ENCODE data around the gene ACAA1. TPM values are rescaled to one million over a fixed set of nuclear protein-coding genes. Genes with fewer than 3 reads are reported as not detected.
A peak's percentile ranks its signal among the peaks of the same experiment; 100 is the strongest.

The ACAA1 gene
- total RNA-seq, 1 experiment from 2014 or later = 13.5 TPM

DNA sequence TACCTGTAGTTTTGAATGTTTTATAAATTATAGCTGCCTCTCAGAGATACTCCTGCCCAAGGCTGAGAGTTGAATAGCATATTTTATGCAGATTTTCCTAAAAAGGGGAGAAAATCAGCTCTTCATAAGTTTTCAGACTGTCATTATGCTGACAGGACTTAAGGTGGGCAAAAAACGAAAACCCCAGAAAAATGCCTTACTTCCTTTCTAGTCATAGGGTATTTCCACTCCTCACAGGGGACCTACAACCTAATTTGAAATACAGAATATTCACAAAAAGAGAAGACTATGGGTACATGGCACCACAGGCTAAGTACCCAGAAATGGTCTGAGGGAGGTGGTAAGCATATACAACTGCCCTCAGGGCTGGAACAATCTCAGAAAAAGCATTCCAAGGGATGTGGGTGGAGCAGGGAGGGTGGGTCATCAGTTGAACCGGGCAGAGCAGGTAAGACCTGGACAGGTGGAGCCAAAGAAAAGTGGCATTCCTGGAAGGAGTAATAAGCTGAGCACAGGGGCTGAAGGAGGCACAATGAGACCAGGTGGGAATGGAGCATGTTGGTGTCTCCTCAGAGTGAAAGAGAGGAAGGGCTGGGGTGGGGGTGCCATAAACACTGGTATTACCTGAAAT is 17.8 kb upstream of the ACAA1 start:
- DNase-seq (ENCODE audit: extremely low read depth, low read depth) = no peak

DNA sequence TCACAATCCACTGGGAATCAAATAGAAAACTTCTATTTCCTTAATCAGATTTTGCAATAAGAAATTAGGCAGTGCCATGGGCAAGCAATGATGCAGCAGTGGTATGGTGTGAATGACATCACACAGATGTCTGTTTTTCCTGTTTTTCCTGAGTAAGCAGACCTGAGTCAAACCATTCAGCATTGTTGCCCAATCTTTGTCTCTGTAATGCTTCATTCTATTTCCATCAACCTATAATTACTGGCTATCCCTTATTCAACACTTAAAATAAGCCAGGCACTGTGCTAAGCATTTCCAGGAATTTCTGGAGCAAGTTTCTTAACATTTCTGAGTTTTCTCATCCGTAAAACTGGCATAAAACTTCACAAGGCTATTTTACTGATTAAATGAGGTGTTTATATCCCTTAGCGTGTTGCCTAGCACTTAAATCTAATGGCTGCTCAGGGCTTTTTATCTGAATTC is 17.1 kb upstream of the ACAA1 start:
- peak; percentile 77 for DNase-seq (ENCODE audit: extremely low read depth, low read depth)

DNA sequence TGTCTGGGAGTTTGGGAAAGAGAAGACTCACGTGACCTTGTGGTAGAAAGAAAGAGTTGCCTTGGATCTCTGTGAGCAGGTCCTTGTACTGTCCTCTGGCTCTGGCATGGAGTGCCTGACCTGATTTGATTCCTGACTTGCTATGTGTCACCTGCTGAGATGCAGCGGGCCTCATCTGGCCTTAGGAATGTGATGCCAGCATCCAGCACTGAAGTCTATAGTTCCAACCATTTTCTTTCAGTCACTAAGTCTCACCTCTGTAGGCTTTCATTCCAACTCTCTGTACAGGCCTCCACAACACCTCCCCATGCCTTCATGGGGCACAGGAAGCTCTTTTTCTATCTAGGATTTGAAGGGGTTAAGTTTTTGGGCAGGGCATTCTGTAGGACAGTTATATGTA is 16.3 kb upstream of the ACAA1 start:
- no peak for DNase-seq (ENCODE audit: extremely low read depth, low read depth)

DNA sequence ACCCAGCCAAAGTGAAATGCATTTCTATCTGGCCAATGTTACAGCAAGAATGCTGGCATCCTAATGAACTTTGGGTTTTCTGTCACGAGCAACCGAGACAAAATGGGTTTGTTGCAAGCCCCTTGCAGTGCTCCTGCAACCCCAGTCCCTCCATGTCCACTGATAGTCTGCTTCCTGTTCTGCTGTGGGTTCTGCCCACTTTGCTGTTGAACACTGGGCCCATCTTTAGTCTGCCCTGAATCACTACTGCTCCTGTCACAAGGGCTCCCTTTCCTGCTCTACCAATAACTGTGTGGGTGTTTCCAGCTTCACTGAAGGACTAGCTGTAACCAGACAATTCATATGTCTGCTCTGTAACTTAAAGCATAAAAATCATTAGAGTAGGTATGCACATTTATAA is 15.7 kb upstream of the ACAA1 start:
- no peak for DNase-seq (ENCODE audit: extremely low read depth, low read depth)

DNA sequence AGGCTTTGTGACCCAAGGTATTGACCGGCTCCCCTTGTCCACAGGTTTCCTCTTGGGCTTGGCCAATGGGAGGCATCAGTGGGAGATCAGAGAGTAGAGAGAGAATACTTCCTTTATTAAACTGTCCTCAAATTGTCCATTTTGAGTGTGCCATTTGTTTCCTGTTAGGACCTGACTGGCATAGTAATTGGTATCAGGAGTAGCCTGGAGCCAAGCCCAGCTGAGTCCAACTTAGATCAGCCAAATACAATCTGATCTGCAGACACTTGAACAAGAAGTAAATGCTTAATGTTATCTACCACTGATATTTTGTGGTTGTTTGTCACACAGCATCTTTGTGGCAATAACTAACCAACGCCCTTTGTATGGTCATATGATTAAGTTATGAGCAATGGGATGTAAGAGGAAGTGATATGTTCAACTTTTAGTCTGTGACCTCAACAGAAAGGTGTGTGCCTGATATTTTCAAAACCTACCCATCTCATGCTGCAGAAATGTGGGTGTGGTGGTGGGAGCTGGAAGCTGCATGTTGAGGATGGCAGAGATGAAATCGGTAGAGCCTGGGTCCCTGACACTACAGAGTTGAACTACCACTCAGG is 14.8 kb upstream of the ACAA1 start:
- peak; percentile 68 for DNase-seq (ENCODE audit: extremely low read depth, low read depth)

DNA sequence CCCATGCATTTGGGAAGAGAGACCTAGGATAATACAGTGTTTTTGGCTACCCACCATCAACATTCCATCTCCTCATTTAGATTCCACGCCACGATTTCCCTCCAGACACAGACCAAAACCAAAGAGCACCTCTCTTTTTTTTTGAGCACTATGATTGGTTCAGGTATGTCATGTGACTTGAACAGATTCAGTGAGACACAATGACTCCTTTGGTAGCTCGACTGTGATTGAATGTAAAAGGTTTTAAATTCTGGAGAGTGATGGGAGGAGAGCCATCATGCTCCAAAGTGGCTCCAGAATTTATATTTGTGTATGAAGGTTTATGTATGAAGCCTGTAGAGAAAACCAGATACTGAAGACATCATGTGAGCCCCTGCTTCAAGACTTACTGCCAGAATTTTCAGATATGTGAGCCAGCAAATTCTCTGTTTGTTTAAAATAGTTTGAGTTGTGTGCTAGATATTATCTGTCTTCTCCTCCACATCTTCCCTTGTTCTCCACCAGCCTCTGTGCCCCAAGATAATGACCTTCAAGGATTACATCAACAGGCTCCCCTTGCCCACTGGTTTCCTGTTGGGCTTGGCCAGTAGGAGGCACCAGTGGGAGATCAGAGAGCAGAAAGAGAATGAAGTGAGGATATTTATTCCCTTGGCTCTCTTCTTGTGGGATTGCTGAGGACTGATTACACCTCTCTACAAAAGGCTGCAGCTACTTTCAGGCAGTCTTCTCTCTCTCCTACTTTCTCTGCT is 14.0 kb upstream of the ACAA1 start:
- no peak for DNase-seq (ENCODE audit: extremely low read depth, low read depth)

DNA sequence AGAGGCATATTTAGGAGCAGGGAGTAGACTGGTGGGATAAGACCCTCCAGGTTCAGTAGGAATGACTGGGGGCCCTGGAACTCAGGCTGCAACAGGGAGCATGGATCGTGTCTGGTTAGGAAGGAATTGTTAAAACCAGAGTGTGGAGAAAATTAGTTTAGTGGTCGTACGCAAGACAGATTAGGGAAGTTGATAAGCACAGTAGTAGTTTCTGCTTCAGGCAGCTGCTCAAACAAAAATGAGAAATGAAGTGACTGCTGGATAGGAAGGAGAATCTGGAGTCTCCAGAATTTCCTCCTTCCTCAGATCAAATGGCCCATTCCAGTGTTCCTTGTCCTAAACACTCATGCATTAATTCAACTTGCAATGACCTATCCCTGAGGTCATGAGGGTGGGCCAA is 12.8 kb upstream of the ACAA1 start:
- DNase-seq (ENCODE audit: extremely low read depth, low read depth) = no peak

DNA sequence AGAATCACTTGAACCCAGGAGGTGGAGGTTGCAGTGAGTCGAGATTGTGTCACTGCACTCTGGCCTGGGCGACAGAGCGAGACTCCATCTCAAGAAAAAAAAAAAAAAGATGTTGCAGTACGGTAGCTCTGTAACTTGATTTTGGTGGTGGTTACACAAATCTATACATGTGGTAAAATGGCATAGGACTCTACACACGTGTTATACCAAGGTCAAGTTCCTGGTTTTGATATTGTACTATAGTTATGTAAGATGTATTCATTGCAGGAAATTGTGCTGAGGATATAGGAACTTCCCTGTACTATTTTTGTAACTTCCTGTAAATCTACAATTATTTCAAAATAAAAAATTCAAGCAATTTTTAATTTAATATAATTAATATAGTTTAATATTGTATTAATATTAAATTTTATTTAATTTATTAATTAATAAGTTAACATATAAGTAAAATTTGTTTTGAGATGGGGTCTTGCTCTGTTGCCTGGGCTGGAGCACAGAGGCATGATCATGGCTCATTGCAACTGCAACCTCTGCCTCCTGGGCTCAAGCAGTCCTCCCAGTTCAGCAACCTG is 11.5 kb upstream of the ACAA1 start:
- no peak for DNase-seq (ENCODE audit: extremely low read depth, low read depth)

DNA sequence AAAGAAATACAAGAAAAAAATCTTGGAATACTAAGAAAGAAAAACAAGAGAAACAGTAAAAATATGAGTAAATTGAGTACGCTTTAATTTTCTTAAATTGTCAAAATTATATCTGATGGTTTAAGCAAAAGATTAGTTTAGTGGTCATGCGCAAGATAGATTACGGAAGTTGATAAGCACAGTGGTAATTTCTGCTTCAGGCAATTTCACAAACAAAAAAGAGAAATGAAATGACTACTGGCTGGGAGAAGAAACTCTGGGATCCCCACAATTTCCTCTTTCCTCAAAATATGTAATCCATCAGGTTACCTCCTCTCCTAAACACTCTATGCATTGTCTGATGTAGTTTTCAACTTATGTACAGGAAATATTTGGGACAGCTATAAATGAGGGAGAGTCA is 10.5 kb upstream of the ACAA1 start:
- no peak for DNase-seq (ENCODE audit: extremely low read depth, low read depth)

DNA sequence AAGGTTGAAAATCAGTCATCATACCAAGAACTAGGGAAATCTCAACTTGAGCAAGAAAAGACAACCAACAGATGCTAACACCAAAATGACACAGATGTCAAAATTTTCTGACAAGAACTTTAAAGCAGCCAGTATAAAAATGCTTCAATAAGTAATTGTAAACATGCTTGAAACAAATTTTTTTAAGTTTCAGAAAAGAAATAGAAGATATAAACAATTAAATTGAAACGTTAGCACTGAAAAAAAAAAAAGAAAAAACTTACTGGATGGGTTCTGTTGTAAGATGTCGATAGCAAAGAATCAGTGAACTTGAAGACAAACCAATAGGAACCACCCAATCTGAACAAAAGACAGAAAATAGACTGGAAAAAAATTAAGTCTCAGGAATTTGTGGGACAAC is 9.6 kb upstream of the ACAA1 start:
- no peak for DNase-seq (ENCODE audit: extremely low read depth, low read depth)

DNA sequence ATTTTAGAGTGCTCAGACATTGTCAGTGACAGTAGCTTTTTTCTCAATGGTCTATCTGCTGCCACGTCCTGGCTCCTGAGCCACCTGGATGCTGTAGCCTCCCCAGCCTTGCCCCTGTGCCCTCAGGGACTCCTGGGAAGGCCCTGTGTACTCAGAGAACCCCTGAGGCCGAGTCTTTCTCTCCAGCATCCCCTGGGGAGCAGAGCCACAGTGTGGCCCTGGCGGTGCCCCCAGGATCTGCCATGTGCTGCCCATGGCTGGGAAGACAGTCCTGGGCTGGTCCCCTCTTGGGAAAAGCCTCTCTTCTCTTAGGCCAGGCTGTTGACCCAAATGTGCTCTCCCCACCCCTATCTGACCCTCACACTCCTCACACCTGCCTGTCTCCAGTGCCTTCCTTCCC is 6.6 kb upstream of the ACAA1 start:
- no peak for DNase-seq (ENCODE audit: extremely low read depth, low read depth)

DNA sequence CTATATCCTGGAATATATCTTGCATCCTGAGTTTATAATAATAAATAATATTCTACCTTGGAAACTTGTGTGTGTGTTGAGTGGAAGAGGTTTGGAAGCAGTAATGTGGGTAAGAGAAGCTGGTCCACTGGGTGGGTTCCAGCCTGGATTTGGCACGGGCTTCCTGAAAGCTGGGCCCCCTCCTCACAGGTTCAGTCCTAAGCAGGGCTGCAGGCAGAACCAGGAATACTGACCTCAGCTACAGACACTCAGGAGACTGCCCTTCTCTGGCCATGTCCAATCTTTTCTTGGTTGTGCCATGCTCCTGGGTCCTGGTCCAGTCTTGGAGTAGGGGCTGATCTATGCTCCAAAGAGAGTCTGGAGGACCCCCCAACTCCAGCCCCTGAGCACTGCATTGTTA is 6.0 kb upstream of the ACAA1 start:
- no peak for DNase-seq (ENCODE audit: extremely low read depth, low read depth)

DNA sequence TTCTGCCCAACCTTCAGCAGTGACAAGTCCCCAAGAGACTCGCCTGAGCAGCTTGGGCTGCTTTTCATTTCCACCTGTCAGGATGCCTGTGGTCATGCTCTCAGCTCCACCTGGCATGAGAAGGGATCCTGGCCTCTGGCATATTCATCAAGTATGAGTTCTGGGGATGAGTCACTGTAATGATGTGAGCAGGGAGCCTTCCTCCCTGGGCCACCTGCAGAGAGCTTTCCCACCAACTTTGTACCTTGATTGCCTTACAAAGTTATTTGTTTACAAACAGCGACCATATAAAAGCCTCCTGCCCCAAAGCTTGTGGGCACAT is 5.0 kb upstream of the ACAA1 start:
- no peak for DNase-seq (ENCODE audit: extremely low read depth, low read depth)

DNA sequence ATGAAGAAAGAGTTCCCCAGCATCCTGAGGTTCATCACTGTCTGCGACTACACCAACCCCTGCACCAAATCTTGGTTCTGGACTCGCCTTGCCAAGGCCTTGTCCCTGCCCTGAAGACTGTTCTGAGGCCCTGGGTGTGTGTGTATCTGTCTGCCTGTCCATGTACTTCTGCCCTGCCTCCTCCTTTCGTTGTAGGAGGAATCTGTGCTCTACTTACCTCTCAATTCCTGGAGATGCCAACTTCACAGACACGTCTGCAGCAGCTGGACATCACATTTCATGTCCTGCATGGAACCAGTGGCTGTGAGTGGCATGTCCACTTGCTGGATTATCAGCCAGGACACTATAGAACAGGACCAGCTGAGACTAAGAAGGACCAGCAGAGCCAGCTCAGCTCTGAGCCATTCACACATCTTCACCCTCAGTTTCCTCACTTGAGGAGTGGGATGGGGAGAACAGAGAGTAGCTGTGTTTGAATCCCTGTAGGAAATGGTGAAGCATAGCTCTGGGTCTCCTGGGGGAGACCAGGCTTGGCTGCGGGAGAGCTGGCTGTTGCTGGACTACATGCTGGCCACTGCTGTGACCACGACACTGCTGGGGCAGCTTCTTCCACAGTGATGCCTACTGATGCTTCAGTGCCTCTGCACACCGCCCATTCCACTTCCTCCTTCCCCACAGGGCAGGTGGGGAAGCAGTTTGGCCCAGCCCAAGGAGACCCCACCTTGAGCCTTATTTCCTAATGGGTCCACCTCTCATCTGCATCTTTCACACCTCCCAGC is 4.4 kb upstream of the ACAA1 start:
- DNase-seq (ENCODE audit: extremely low read depth, low read depth) = no peak

DNA sequence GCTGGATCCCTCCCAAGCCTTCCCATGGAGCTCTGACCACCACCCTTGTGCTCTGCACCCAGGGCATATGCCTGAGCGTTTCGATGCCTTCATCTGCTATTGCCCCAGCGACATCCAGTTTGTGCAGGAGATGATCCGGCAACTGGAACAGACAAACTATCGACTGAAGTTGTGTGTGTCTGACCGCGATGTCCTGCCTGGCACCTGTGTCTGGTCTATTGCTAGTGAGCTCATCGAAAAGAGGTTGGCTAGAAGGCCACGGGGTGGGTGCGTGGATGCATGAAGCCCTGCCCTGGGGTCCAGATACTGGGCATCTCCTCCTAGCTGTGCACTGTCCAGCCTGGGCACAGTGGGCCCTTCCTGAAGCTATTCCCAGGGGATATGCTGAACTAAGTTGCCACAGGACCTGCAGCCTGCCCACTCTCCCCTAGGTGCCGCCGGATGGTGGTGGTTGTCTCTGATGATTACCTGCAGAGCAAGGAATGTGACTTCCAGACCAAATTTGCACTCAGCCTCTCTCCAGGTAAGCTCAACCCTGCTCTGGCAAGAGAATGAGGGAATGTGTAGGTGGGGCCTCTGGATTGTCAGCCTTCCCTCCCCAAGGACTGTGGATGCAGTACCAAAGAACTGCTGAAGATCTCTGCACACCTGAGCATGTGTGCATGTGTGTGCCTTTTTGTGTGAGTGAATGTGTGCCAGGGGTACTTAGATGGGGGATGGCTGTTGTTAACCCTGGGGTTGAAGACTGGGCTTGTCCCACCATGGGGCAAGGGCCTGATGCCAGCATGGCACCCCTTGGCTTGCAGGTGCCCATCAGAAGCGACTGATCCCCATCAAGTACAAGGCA is 3.6 kb upstream of the ACAA1 start:
- no peak for DNase-seq (ENCODE audit: extremely low read depth, low read depth)

DNA sequence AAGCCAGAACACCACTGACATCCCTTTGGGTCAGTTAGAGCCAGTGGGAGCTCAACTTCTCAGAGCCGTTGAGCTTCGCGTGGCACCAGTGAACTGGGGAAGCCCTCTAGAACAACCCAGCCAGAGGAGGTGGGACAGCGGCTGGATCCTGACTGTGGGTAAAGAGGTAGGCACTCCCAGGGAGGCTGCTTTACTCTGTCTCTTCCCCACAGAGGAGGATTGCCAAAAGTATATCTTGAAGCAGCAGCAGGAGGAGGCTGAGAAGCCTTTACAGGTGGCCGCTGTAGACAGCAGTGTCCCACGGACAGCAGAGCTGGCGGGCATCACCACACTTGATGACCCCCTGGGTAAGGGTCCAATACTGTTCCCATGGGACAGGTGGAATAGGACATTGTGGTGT is 2.7 kb upstream of the ACAA1 start:
- DNase-seq (ENCODE audit: extremely low read depth, low read depth) = no peak

DNA sequence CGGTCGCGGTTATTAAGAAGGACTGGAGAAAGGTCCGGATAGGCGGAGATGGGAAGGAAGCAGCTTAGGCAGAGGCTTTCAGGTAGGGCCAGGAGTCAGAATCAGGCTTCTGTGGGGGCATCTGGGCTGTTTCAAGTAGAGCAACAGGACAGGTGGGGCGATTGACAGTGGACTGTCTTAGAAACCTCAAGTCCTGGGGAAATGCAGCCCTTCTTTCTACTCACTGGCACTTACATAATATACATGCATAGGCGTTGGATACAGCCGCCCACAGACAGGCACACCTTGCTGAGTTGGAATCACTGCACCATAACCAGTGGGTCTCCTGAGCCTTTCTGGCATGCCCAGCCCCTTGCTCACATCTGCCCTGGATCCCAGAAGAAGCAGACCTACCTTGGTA is 2.3 kb upstream of the ACAA1 start:
- DNase-seq (ENCODE audit: extremely low read depth, low read depth) = no peak

DNA sequence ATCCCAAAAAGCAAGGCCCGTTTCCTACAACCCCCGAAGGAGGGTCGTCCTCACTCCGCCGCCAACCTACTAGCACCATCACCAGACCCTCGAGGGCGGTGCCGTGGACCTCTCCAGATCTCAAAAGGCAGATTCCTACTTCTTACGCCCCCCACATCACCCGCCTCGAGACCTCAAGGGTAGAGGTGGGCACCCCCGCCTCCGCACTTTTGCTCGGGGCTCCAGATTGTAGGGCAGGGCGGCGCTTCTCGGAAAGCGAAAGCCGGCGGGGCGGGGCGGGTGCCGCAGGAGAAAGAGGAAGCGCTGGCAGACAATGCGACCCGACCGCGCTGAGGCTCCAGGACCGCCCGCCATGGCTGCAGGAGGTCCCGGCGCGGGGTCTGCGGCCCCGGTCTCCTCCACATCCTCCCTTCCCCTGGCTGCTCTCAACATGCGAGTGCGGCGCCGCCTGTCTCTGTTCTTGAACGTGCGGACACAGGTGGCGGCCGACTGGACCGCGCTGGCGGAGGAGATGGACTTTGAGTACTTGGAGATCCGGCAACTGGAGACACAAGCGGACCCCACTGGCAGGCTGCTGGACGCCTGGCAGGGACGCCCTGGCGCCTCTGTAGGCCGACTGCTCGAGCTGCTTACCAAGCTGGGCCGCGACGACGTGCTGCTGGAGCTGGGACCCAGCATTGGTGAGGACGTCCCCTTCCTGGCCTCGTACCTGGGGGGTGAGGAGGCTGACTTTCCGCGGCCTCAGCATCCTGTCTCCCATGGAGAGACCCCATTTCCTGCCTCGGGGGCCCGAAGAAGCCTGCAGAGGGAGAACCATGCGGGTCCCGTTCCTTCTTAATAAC is 1.6 kb upstream of the ACAA1 start, which contains the start of gene MYD88:
MYD88 (plus strand) TSS at position 313 of the 842 bp plus-strand sequence; CDS start at position 353, 40 bp downstream.
- no peak for DNase-seq (ENCODE audit: extremely low read depth, low read depth)

Data from NCI-H460 (cell line).